WTC11 (cell line): ENCODE measurements around the gene ICA1L. TPM values are rescaled to one million over a fixed set of nuclear protein-coding genes. Genes with fewer than 3 reads are reported as not detected.

Experiments used
- ATAC-seq: fragments of 200-7000 bp; cut with Tn5 transposase; 2 replicates; pipeline ENCODE4 v1.10.0; 2021; ENCODE audit warnings: mild to moderate bottlenecking, moderate library complexity
- CTCF ChIA-PET: fragments of 300-600 bp; sonication (Branson Sonifier 250); formaldehyde crosslinking; loops from one replicate; lab custom pipeline; 2021; ENCODE audit warnings: antibody characterized with exemption; lab: Charles Lee
- POLR2A ChIA-PET: fragments of 350-600 bp; sonication (Branson Sonifier 250); formaldehyde crosslinking; loops from one replicate; lab custom pipeline; 2021; ENCODE audit warnings: antibody characterized with exemption; lab: Charles Lee
- DNase-seq: peaks from one replicate; pipeline ENCODE4 v3.0.0; 2021; ENCODE audit warnings: low spot score
- H3K27ac Mint-ChIP-seq: 2 replicates; pipeline ENCODE4 v1.8.0; 2021; ENCODE audit warnings: mixed read lengths
- H3K27me3 Mint-ChIP-seq: 2 replicates; pipeline ENCODE4 v1.8.0; 2021; ENCODE audit warnings: low read depth, mild to moderate bottlenecking, moderate library complexity, mixed read lengths
- H3K36me3 Mint-ChIP-seq: 2 replicates; pipeline ENCODE4 v1.8.0; 2021; ENCODE audit warnings: mixed read lengths
- H3K4me1 Mint-ChIP-seq: 2 replicates; pipeline ENCODE4 v1.8.0; 2022; ENCODE audit warnings: mixed read lengths
- H3K4me3 Mint-ChIP-seq: 2 replicates; pipeline ENCODE4 v1.8.0; 2021; ENCODE audit warnings: mild to moderate bottlenecking, moderate library complexity, mixed read lengths
- H3K9me3 Mint-ChIP-seq: 2 replicates; pipeline ENCODE4 v1.8.0; 2021; ENCODE audit warnings: mixed read lengths
- CREB1 ChIP-seq: sonication (generic); formaldehyde crosslinking; IDR thresholded peaks from 2 replicates; pipeline ENCODE4 v1.8.0; 2023; ENCODE audit warnings: mild to moderate bottlenecking, missing genetic modification reagents
- ETV6 ChIP-seq: sonication (generic); formaldehyde crosslinking; IDR thresholded peaks from 2 replicates; pipeline ENCODE4 v1.8.1; 2022; ENCODE audit warnings: mild to moderate bottlenecking, missing genetic modification reagents
- FOXJ3 ChIP-seq: sonication (generic); formaldehyde crosslinking; IDR thresholded peaks from 2 replicates; pipeline ENCODE4 v1.9.0; 2021; ENCODE audit warnings: missing genetic modification reagents, mild to moderate bottlenecking, borderline replicate concordance
- FOXK1 ChIP-seq: sonication (generic); formaldehyde crosslinking; IDR thresholded peaks from 2 replicates; pipeline ENCODE4 v1.8.0; 2022; ENCODE audit warnings: mild to moderate bottlenecking, moderate library complexity, missing genetic modification reagents
- GTF2I ChIP-seq: fragments of 250-450 bp; sonication (Bioruptor Pico); conservative IDR thresholded peaks from 2 replicates; pipeline ENCODE4 v1.4.0; 2021; ENCODE audit warnings: mild to moderate bottlenecking
- NR3C1 ChIP-seq: sonication (generic); formaldehyde crosslinking; conservative IDR thresholded peaks from 2 replicates; pipeline ENCODE4 v1.8.1; 2023; ENCODE audit warnings: low read depth, mild to moderate bottlenecking, missing genetic modification reagents
- TEAD4 ChIP-seq: sonication (generic); formaldehyde crosslinking; IDR thresholded peaks from 2 replicates; pipeline ENCODE4 v1.8.0; 2022; ENCODE audit warnings: mild to moderate bottlenecking, missing genetic modification reagents
- TP53 ChIP-seq: sonication (generic); formaldehyde crosslinking; IDR thresholded peaks from 2 replicates; pipeline ENCODE4 v1.8.1; 2023; ENCODE audit warnings: mild to moderate bottlenecking, missing genetic modification reagents
- USF1 ChIP-seq: sonication (generic); formaldehyde crosslinking; IDR thresholded peaks from 2 replicates; pipeline ENCODE4 v1.8.0; 2022; ENCODE audit warnings: mild to moderate bottlenecking, missing genetic modification reagents
- ZBTB21 ChIP-seq: sonication (generic); formaldehyde crosslinking; IDR thresholded peaks from 2 replicates; pipeline ENCODE4 v1.8.1; 2023; ENCODE audit warnings: mild to moderate bottlenecking, missing genetic modification reagents, borderline replicate concordance
- ZNF121 ChIP-seq: sonication (generic); formaldehyde crosslinking; IDR thresholded peaks from 2 replicates; pipeline ENCODE4 v1.8.0; 2023; ENCODE audit warnings: missing genetic modification reagents
- ZNF219 ChIP-seq: sonication (generic); formaldehyde crosslinking; IDR thresholded peaks from 2 replicates; pipeline ENCODE4 v1.8.0; 2023; ENCODE audit warnings: missing genetic modification reagents, mild to moderate bottlenecking, borderline replicate concordance
- ZNF232 ChIP-seq: sonication (generic); formaldehyde crosslinking; IDR thresholded peaks from 2 replicates; pipeline ENCODE4 v1.8.0; 2022; ENCODE audit warnings: mild to moderate bottlenecking, missing genetic modification reagents
- ZNF281 ChIP-seq: sonication (generic); formaldehyde crosslinking; IDR thresholded peaks from 2 replicates; pipeline ENCODE4 v1.8.0; 2023; ENCODE audit warnings: mild to moderate bottlenecking, missing genetic modification reagents
- ZNF671 ChIP-seq: fragments of 250-450 bp; sonication (Bioruptor Pico); IDR thresholded peaks from 2 replicates; pipeline ENCODE4 v1.8.0; 2021; ENCODE audit warnings: mild to moderate bottlenecking
- total RNA-seq: library from RNA; stranded (reverse); gene quantifications from 3 replicates; pipeline ENCODE4 v1.2.3, GENCODE V29; 2021
- TF ChIP-seq, protein P1 (sequence below): sonication (generic); formaldehyde crosslinking; conservative IDR thresholded peaks from 2 replicates; pipeline ENCODE4 v1.8.1; 2023; ENCODE audit warnings: mild to moderate bottlenecking, low read depth, missing genetic modification reagents, moderate library complexity
- TF ChIP-seq, protein P2 (sequence below): fragments of 250-450 bp; sonication (Bioruptor Pico); IDR thresholded peaks from 2 replicates; pipeline ENCODE4 v1.9.0; 2021; ENCODE audit warnings: mild to moderate bottlenecking, borderline replicate concordance

Gene ICA1L
- total RNA-seq, 1 experiment from 2014 or later = 3.1 TPM

- TF ChIP-seq, protein P1, sequence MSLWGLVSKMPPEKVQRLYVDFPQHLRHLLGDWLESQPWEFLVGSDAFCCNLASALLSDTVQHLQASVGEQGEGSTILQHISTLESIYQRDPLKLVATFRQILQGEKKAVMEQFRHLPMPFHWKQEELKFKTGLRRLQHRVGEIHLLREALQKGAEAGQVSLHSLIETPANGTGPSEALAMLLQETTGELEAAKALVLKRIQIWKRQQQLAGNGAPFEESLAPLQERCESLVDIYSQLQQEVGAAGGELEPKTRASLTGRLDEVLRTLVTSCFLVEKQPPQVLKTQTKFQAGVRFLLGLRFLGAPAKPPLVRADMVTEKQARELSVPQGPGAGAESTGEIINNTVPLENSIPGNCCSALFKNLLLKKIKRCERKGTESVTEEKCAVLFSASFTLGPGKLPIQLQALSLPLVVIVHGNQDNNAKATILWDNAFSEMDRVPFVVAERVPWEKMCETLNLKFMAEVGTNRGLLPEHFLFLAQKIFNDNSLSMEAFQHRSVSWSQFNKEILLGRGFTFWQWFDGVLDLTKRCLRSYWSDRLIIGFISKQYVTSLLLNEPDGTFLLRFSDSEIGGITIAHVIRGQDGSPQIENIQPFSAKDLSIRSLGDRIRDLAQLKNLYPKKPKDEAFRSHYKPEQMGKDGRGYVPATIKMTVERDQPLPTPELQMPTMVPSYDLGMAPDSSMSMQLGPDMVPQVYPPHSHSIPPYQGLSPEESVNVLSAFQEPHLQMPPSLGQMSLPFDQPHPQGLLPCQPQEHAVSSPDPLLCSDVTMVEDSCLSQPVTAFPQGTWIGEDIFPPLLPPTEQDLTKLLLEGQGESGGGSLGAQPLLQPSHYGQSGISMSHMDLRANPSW (CRISPR knock-in tag) = no peak
- TF ChIP-seq ZNF281 (CRISPR knock-in tag) = no peak
- TF ChIP-seq ZNF219 = no peak
- TF ChIP-seq FOXK1 (CRISPR knock-in tag) = no peak
- no peak for TF ChIP-seq TP53 (CRISPR knock-in tag)
- no peak for TF ChIP-seq FOXJ3 (CRISPR knock-in tag)
- TF ChIP-seq, all 79 proteins: peak for 0
Measured at GRCh38 chr2:202786842-202787241, 84.7 kb downstream of the ICA1L start (continued).

GRCh38 chr2:202782940-202783558 lies 88.5 kb downstream of the ICA1L start:
- no peaks in the 10 kb centered on the region for H3K27me3 Mint-ChIP-seq
- ATAC-seq = no peak
- peaks cover 20% of the 10 kb centered on the region for H3K36me3 Mint-ChIP-seq
- no peak overlapping the region for H3K4me3 Mint-ChIP-seq
- H3K27ac Mint-ChIP-seq = peak overlapping the region; percentile 6; the same call in 1 of the 2 replicates
- POLR2A ChIA-PET = interaction anchor here (0.7 kb wide), 1 partner anchor 667 kb away, joined by 3 read pairs; no protein-coding TSS in a partner anchor
- DNase-seq = no peak
- H3K4me1 Mint-ChIP-seq = peaks cover 4% of the 10 kb centered on the region; the same call in 1 of the 2 replicates
- no peaks in the 10 kb centered on the region for H3K9me3 Mint-ChIP-seq
- CTCF ChIA-PET = no interaction called here
- TF ChIP-seq GTF2I (CRISPR knock-in tag) (no peak), ZNF121 (CRISPR knock-in tag) (no peak), FOXJ3 (CRISPR knock-in tag) (no peak), ZBTB21 (CRISPR knock-in tag) (no peak), ZNF671 (CRISPR knock-in tag) (no peak), ZNF232 (CRISPR knock-in tag) (no peak), NR3C1 (CRISPR knock-in tag) (no peak), USF1 (CRISPR knock-in tag) (no peak), CREB1 (CRISPR knock-in tag) (no peak), TEAD4 (CRISPR knock-in tag) (no peak), ETV6 (CRISPR knock-in tag) (no peak)
- TF ChIP-seq, protein P2, sequence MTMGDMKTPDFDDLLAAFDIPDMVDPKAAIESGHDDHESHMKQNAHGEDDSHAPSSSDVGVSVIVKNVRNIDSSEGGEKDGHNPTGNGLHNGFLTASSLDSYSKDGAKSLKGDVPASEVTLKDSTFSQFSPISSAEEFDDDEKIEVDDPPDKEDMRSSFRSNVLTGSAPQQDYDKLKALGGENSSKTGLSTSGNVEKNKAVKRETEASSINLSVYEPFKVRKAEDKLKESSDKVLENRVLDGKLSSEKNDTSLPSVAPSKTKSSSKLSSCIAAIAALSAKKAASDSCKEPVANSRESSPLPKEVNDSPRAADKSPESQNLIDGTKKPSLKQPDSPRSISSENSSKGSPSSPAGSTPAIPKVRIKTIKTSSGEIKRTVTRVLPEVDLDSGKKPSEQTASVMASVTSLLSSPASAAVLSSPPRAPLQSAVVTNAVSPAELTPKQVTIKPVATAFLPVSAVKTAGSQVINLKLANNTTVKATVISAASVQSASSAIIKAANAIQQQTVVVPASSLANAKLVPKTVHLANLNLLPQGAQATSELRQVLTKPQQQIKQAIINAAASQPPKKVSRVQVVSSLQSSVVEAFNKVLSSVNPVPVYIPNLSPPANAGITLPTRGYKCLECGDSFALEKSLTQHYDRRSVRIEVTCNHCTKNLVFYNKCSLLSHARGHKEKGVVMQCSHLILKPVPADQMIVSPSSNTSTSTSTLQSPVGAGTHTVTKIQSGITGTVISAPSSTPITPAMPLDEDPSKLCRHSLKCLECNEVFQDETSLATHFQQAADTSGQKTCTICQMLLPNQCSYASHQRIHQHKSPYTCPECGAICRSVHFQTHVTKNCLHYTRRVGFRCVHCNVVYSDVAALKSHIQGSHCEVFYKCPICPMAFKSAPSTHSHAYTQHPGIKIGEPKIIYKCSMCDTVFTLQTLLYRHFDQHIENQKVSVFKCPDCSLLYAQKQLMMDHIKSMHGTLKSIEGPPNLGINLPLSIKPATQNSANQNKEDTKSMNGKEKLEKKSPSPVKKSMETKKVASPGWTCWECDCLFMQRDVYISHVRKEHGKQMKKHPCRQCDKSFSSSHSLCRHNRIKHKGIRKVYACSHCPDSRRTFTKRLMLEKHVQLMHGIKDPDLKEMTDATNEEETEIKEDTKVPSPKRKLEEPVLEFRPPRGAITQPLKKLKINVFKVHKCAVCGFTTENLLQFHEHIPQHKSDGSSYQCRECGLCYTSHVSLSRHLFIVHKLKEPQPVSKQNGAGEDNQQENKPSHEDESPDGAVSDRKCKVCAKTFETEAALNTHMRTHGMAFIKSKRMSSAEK (CRISPR knock-in tag) = no peak
